Measurements from ENCODE around the gene SLC9A9.

SLC9A9 gene

DNA sequence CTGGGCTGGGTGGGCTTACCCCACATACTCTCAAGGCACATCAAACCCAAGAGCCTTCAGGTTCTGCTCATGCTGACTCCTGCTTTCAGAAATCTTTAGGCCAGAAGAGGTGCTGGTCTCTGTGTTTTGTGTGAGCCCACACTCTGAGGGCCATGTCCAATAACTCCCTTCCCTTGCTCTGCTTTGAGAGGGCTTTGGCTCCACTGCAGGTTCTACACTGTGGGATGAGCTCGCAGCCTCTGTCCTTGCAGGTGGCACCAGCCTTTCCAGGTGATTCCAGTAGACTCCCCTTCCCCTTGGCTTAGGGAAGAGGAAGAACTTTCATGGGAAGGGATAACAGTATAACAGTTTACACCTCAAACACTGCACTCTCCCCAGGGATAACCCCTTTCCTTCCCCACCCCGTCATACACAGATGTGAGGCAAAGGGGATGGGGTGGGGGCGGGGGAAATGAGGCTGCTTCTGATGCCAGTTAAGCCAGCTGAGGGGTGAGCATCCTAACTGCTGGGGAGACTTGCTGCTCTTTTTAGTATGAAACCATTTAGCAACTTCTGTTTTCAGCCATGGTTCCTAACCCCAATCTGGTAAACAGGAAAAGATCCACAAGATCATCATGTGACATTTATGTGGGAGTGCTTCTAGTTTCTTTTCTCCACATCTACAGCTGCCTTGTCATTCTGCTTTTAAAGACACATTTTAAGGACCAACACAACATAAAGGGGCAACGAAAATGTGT lies 262.4 kb downstream of the SLC9A9 start:
- DNase-seq: peak; percentile 34

DNA sequence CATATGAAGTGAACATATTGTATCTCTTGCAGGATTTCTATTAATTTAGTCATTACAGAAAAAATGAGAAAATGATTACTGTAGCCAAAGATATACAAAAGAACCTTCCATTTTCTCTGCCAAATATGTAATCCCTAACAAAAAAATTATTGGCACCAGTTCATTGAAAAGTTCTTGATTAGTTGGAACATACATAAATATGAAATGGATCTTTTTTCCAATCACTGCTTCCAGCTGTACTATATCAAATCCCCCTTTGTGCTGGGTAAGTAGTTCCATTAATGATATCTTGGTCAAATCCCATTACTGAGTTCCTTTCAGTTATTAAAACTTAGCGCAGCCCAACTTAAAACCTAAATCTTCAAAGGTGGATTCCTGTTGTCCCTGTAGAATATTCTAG lies 263.8 kb downstream of the SLC9A9 start:
- DNase-seq: no peak

DNA sequence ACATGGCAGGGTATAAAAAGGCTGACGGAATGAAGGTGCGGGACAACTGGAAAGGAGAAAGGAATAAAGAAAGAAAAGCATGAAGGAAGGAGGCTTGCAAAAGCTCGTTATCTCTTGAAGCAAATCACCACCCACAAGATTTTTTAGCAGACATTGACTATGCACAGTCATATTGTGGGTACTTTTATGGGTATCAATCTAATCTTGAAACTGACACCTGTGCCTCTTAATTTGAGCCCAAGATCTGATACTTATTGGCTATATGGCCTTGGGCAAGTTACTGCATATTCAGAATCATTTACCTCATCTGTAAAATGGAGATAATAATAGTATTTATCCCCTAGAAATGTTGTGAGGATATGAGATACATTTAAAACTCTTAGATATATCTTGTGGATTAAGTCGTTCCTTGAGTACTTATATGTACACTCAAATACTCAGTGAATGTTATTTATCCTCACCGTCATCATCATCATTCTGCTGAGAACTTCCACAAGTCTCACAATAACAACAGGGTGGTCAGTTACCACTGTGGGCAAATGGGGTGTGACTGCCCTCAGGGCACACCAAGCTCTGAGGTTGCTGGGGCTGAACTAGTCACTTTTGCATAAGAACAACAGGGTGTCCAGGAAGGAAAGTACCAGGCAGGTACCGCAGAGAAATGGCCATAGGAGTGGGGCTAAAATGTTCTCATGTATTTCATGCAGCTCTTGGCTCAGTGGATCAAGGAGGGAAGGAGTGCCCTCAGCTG lies 266.1 kb downstream of the SLC9A9 start:
- DNase-seq: peak; percentile 62

DNA sequence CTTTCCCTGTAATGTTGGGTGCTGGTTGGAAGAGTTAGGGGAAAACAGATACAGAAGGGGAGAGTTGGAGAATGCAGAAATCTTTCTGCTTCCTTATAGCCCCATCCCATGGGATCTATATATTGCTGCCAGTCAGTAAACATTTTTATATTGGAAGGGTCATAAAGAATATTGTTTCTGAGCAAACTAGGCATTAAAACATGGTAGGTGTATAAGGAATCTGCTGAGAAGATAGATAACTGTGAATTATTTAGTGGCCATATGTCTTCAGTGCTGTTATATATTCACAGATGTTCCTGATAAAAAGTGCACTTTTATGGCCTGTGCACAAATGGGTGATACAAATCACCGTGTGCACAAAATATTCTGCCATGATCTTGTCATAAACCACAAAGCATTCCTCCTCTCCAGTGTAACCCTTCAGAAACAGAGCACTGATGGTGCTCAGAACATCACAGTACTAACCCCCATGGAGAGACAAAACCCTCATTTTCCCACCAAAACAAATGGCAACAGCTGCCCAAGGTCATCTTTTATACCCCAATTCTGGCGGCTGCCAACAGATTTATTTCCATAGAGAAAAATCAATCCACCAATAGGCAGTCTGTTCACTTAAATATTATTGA lies 269.3 kb downstream of the SLC9A9 start:
- no peak for DNase-seq

DNA sequence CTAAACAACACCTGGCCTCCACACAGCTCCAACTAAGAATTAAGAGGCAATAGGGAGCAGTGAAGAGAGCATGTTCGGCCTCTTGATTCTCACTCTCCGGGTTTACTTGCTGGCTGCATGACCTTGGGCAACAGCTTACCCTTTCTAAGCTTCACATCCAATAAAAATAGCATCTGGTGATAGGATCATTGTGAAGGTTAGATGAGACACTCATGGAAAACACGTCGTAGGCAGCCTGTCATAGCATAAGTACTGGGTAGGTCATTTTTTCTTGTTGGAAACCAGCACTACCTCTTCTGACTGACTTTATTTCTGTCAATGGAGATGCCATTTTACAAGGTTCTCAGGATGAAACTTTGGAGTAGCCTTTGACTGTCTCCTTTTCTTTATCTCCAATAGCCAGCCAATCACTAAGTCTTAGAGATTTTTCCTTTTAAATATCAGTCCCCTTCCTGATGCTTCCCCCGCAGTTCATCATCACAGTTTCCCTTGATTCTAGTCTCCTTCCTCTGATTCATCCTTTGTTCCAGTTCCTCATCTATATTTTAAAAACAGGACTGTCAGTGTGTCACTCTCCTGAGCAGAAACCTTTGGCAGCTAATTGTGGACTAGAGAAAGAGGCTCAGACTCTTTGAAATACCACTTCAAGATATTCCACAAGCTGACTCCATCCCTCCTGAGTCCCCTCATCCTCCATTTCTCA lies 271.5 kb downstream of the SLC9A9 start:
- DNase-seq: no peak

DNA sequence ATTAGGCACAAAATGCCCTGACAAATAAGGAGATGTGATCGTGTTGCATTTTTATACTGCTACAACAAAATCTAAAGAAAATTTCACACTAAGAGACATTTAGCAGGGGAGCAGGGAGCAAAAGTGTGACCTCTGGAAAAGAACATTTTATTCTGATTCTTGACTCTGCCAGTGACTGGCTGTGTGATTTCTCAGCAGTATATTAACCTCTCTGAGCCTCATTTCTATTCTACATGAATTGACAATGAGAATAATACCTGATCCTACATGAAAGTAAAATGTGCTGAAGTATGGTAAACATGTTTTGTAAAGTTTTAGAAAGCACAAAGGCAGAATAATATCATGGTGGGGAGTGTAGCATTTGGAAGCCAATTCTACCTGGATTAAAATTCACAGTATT lies 273.3 kb downstream of the SLC9A9 start:
- no peak for DNase-seq

DNA sequence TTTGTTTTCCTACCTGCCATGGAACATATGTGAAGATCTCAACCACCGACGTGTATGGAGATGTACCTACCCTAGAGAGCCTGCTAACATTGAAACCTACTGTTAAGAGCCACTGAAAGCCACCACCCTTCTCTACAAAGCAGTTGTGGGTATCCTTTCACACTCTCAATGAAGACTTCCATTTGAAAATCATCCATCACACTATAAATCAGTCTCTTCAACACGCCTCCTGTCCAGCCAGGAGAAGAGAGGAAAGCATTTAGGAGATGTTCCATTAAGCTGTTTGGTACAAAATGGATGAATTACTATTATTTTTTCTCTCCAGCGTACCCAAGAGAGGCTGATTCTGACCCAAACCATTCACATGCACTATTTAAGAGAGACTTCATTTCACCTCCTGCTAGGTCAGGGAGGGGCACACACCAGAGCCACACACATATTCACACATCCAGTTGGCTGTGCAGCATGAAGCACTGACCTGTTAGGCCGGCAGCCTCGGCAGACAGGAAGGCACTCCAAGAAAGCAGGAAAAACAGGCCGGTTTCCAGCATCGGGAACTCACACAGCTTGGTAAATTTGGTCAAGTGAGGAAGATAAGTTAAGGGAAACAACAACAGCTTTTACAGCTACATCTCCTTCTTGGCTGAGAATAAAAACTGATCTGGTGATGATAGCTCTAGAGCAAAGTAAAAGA lies 274.5 kb downstream of the SLC9A9 start:
- DNase-seq: no peak

DNA sequence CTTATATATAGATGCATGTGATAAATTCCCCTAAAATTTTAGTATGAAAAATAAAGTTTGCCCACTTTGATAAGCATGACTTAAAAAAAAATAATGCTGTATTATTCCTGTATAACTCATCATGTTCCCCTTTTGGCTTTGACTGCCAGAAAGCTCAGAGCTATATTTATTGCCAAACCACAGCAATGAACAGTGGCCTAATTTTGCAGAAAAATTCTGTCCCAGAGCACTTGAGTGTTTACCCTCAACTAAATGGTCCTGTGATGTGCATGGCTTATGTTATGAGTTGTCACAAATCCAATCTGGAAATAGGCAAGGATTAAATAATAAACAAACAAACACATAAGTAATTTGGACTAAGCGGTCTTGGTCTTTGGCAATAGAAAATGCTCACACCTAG lies 276.7 kb downstream of the SLC9A9 start:
- no peak for DNase-seq

DNA sequence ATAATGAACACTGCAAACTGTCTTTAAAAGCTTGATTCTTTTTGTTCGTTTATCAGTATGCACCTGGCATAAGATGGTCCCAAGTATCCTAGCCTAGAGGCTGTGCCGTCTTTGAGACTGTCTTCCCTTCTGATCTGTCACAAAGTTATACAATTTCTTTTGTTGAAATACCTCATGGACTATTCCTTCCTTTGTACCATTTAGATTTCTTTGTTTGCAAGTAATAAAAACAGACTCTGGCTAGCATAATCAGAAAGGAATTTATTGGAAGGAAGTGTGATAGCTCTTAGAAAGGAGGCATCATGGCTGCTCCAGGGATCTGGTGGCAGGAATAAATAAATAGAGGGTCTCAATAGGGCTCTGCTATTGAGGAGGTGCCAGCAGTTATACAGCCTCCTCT lies 280.4 kb downstream of the SLC9A9 start:
- DNase-seq: no peak

DNA sequence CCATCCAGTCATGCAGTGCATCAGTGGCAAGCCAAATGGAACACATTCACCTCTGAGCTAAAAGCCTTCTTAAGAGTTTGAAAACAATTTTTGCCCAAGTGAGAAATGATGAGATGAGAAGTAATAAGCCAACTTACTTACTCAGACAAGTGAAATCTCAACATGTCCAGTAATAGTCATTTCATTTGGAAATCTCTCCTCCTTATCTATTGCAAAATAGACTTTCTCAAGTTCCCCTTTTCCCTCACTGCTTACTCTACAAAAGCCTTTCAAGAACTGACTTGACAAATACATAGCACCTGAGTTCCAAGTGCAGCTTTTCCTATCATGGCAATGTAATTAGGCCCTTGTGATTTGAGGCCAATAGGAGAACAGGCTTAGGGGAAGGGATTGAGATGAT lies 282.3 kb downstream of the SLC9A9 start:
- no peak for DNase-seq

DNA sequence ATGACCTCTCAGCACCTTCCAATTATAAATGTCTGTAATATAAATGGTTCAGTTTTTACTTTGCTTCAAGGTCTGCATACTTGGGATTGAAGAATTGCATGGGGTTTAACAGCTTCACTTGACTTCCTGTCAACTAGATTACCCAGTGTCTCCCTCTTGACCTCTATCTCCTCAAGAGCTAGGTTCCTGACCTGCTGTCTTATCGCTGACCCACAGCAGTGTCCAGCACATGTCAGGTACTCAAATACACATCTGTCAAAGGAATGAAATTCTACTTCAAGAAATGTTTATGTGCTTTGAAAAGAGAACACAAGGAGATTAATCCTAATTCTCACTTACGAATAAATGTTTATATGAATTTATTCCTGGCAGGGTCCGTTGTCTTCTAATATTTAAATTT lies 284.5 kb downstream of the SLC9A9 start:
- DNase-seq: no peak

DNA sequence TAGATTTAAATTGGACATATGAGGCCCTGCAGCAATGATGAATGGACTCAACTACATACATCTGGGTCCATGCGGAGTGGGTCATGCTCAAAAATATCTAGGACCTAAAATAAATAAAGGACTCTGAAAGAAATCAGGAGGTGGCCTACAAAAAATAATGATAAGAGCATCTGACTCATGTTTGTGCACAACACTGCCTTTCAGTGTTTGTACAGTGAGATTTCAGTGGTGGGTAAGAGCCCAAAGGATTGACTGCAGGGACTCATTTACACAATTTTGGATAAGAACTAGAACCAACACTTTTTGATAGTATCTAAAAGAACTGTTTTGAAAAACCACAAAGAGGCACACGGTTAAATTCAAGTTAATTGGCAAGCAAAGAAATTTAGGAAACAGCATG lies 285.5 kb downstream of the SLC9A9 start:
- no peak for DNase-seq

DNA sequence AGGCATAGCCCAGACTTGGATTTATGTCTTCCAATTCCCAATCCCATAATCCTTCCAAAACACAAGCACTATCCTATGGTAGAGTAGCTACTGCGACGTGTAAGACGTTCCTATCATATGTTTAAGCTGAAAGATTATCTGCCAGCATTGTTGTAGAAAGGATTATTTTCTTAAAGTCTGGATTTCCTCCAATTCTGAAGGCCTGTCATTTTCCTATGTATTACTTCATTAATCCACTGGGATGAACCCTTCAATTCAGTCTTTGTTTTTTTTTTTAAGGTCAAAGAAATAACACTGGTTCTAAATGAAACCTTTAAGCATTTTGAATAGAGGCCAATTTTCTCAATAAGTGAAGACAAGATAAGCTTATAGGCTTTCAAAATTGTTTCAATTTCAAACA lies 289.0 kb downstream of the SLC9A9 start:
- no peak for DNase-seq

DNA sequence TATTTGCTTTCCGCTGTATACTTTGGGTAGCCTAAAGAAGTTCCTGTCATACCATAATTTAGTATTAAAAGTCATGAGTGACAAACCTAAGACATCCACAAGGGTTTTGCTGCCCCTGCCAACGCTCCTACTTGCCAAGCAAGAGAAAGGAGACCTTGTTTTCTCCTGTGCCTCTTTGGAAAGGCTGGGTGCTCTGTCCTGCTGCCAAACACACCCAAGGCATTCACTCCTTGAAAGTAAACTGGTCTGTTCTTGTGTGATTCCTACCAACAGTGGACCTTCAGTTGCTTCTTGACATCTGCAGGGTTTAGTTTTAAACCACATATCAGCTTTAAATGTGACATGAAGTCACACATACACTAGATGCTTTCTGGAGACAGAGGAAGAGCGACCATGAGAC lies 295.4 kb downstream of the SLC9A9 start:
- no peak for DNase-seq

DNA sequence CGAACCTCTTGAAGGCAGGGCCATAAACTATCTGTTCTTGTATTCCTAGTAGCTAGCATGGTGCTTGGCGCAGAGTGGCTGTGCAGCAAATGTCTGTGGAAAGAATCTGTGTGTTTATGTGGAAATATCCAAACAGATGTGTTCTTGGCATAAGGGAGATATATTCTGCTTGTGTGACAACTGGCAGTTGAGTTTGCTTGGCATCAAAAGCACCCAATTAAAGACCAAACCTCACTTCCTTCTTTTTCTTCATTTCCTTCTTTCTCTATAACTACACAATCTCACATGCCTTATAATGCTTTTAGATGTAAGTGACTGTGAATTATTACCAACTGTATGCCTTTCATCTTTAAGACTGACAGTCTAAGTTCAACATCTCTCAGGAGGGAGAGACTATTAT lies 296.5 kb downstream of the SLC9A9 start:
- no peak for DNase-seq

DNA sequence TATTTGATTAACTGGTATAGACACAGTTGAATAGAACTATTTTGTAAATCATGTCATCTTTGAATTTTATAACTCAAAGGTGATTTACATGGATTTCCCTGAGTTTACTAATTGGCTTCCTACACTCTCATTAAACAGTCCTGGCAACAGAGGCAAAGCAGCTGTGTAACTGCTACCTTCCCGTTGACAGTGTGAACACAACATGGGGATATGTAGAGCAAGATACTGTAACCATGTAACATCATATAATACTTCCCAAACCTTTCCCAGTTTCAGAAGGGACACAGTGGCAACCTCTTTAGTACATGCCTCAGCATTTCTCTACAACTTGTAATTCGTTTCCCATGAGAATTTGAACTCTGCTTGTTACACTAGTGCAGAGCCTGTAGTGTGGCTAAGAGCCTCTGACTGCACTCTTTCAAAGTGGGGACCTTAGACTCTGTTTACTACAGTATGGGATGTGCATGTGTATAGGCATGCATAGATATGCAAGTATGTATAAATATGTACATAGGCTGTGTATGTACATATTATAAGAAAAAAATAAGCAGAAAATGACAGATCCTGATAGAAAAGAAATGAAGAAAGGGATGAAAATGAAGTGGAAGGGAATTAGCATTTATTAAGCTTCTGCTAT lies 299.3 kb downstream of the SLC9A9 start:
- DNase-seq: no peak

DNA sequence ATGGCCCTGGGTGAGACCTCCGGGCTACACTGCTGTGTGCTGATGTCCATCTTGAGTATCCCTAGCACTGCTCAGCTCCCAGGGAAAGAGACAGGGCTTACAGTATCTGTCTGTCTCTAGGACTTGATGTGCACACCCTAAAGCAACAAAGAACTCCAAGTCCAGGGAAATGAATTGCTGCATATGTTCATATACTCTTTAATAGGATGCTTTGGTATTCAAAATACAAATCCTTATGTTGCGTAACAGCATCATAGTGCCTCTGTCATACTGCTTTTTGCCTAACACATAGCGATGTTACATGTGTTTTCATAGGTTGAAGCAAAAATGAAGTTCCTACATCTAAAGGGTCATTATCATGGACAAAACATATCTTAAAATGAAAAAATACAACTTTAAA lies 299.9 kb downstream of the SLC9A9 start:
- no peak for DNase-seq

DNA sequence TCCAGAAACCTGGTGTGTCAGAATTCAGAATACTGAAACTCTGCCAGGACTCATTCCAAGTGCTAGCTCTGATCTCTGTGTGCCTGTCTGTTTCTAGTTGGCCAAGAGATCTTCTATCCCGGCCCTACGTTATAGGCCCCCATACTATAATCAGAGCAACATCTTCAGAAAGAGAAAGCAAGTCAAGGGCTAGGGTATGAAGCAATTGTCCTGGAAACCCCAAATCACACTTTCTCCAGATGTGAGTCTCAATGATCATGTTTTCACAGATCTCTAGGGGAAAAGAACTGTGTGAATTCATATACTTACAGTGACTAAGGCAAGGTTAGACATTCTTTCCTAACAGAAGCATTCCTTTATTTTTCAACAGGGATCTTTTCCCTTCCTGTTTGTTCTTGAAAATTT lies 309.7 kb downstream of the SLC9A9 start:
- no peak for DNase-seq

DNA sequence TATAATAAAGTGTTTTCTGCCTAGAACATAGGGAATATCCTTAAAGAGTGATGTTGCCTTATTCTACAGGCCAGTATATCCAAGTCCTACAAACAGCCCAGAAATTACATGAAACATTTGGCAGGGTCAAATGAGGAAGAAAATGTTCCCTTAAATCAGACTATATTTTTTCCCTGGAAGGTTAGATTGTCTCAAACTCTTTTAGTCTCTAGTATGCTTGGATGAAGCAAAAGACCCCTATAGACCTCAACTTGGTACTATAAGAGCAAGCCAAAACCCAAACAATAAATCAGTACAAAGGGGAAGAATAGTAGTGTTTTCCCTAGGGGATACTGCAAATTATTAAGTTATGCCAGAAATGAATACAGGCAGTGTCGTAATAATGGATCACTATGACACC lies 310.2 kb downstream of the SLC9A9 start:
- DNase-seq: no peak

DNA sequence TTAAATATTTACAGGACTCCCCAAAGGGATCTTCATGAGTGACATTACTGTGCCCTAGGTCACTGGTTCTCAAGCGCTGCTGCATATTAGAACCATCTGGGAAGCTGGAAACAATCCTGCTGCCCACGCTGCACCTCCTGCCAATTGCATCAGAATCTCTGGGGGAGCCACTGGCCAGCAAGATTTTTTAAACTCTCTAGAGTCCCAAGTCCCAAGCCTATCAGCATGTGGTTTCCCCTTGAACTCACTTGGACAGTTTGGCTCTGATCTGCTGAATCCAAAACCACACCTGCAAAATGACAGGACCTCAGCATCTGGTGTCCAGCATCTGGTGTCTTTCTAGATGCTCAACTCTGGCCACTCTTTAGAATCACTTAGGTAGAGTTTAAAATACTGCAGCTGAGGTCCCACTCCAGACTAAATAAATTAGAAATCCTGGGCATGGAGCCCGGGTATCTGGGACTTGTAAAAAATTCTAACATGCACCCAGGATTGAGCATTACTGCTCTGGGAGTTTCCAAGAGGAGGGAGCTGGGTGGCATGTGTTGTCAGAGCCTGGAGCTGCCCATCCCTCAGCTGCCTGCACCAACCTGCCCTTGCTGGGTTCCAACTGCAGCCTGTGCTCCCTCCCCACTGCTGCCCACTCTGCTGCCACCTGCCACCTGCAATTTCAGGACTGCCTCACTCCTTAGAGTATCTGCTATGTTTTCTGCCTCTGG lies 311.3 kb downstream of the SLC9A9 start:
- no peak for DNase-seq

DNA sequence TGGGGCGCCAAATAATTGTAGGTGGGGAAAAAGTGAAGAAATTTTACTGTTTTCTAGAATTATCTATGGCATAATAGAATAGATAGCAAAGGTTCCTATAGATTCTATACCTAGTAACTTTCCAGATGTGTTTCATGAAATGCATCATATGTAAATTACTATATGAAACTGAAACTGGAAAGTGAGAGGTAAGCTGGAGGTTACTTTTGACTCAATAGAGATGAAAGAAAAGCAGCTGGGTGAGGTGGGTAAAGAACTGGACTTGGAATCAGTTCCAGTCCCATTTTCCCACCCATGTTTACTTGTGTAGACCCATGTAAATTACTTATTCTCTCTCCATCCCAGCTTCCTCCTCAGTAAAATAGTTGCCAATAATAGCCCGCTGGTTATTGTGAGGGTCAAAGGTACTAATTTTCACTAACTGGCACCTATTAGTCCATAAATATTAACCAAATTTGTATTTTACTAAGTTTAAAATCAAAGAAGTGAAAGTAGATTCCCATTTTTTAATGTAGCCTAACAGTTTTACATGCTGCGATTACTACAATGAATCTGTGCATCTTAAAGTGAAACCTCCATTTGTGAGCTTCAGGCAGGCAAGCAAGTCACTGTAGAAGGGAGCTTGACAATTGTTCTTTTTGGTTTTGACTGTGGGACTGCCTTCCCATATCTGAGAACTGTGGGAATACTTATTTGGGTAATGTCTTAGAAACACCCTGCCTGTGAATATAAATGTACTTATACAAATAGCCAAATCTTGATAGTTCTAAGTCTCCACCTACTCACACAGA lies 312.1 kb downstream of the SLC9A9 start:
- DNase-seq: peak; percentile 56

All from activated CD4-positive, alpha-beta T cell treated with anti-CD3 and anti-CD28 coated beads, Interleukin-2, amount 50 U/mL, for 16 hours (primary cell).